IMR-90 (cell line): Measurements from ENCODE around the gene LAMC3. TPM values are rescaled to one million over a fixed set of nuclear protein-coding genes. Genes with fewer than 3 reads are reported as not detected.

Experiments used
- ATAC-seq: fragments of 200-7000 bp; cut with Tn5 transposase; 2 replicates; pipeline ENCODE4 v1.9.1; 2020; ENCODE audit warnings: low read depth, mild to moderate bottlenecking, moderate library complexity
- BruUV-seq: library from RNA; stranded (reverse); fragments of 400-500 nt; replicated peaks from 2 replicates; lab custom pipeline; 2021; lab: Mats Ljungman, UMichigan
- CTCF ChIA-PET: fragments of 300-600 bp; formaldehyde crosslinking; extraction: SDS; loops from one replicate; lab custom pipeline; 2021; ENCODE audit warnings: antibody characterized with exemption; lab: Yijun Ruan, JAX
- POLR2A ChIA-PET: fragments of 300-600 bp; sonication (Branson Sonifier 250); formaldehyde crosslinking; loops from one replicate; lab custom pipeline; 2022; ENCODE audit warnings: antibody characterized with exemption; ENCODE audit not compliant: unreplicated experiment; lab: Charles Lee
- DNase-seq: peaks from one replicate; pipeline ENCODE4 v3.0.0; 2013
- H2AFZ ChIP-seq: replicated peaks from 2 replicates; pipeline ENCODE3; 2013; ENCODE audit warnings: low read length, mild to moderate bottlenecking; ENCODE audit not compliant: poor library complexity
- H2AK5ac ChIP-seq: 2 replicates; pipeline ENCODE4 v1.6.1; 2013; ENCODE audit warnings: low read depth, low read length, inconsistent platforms
- H2AK9ac ChIP-seq: replicated peaks from 2 replicates; pipeline ENCODE3; 2013; ENCODE audit warnings: mild to moderate bottlenecking, low read depth, low read length, moderate library complexity; ENCODE audit not compliant: poor library complexity
- H2BK120ac ChIP-seq: 2 replicates; pipeline ENCODE4 v1.6.1; 2013; ENCODE audit warnings: low read depth, low read length, inconsistent platforms
- H2BK15ac ChIP-seq: 3 replicates; pipeline ENCODE4 v1.6.1; 2013; ENCODE audit warnings: low read depth, low read length, inconsistent platforms
- H2BK20ac ChIP-seq: 2 replicates; pipeline ENCODE4 v1.6.1; 2013; ENCODE audit warnings: low read depth, mild to moderate bottlenecking, inconsistent platforms, low read length, moderate library complexity
- H2BK5ac ChIP-seq: 2 replicates; pipeline ENCODE4 v1.6.1; 2013; ENCODE audit warnings: mild to moderate bottlenecking, low read depth, low read length, inconsistent platforms; ENCODE audit not compliant: poor library complexity, severe bottlenecking
- H3K14ac ChIP-seq: replicated peaks from 2 replicates; pipeline ENCODE4 v1.6.1; 2013; ENCODE audit warnings: low read depth, low read length, inconsistent platforms
- H3K18ac ChIP-seq: 2 replicates; pipeline ENCODE4 v1.6.1; 2013; ENCODE audit warnings: low read depth, low read length, control low read depth
- H3K23ac ChIP-seq: 2 replicates; pipeline ENCODE4 v1.6.1; 2013; ENCODE audit warnings: low read depth, low read length, inconsistent platforms
- H3K27ac ChIP-seq: 2 replicates; pipeline ENCODE4 v1.5.1; 2013; ENCODE audit warnings: mild to moderate bottlenecking, control low read depth, low read length; ENCODE audit not compliant: insufficient read depth
- H3K27me3 ChIP-seq: 2 replicates; pipeline ENCODE4 v1.6.1; 2013; ENCODE audit warnings: low read length; ENCODE audit not compliant: control insufficient read depth, insufficient read depth
- H3K36me3 ChIP-seq: 2 replicates; pipeline ENCODE4 v1.6.1; 2013; ENCODE audit warnings: low read length, mixed read lengths; ENCODE audit not compliant: control insufficient read depth, insufficient read depth
- H3K4ac ChIP-seq: 2 replicates; pipeline ENCODE4 v1.6.1; 2013; ENCODE audit warnings: low read depth, low read length, inconsistent platforms
- H3K4me1 ChIP-seq: 2 replicates; pipeline ENCODE4 v1.6.1; 2013; ENCODE audit warnings: low read length, mixed read lengths; ENCODE audit not compliant: control insufficient read depth, insufficient read depth
- H3K4me2 ChIP-seq: 2 replicates; pipeline ENCODE4 v1.6.1; 2013; ENCODE audit warnings: low read depth, mild to moderate bottlenecking, control low read depth, low read length, moderate library complexity
- H3K4me3 ChIP-seq: 2 replicates; pipeline ENCODE4 v1.5.1; 2013; ENCODE audit warnings: low read depth, mild to moderate bottlenecking, control low read depth, low read length, moderate library complexity; ENCODE audit not compliant: insufficient read depth
- H3K56ac ChIP-seq: 2 replicates; pipeline ENCODE4 v1.6.1; 2013; ENCODE audit warnings: low read length, inconsistent platforms; ENCODE audit not compliant: insufficient read depth; ENCODE audit errors: extremely low read depth
- H3K79me1 ChIP-seq, 2 experiments: 2 replicates each; pipeline ENCODE4 v1.6.1; 2013; ENCODE audit warnings: low read length in 2 of 2, inconsistent platforms in 1 of 2, low read depth in 1 of 2
- H3K9ac ChIP-seq: 2 replicates; pipeline ENCODE4 v1.6.1; 2013; ENCODE audit warnings: low read depth, low read length, control low read depth
- H3K9me1 ChIP-seq: 2 replicates; pipeline ENCODE4 v1.6.1; 2013; ENCODE audit warnings: low read length, inconsistent platforms; ENCODE audit not compliant: insufficient read depth
- H3K9me3 ChIP-seq: 2 replicates; pipeline ENCODE4 v1.6.1; 2013; ENCODE audit warnings: low read length; ENCODE audit not compliant: control insufficient read depth, insufficient read depth
- H4K20me1 ChIP-seq: 2 replicates; pipeline ENCODE4 v1.6.1; 2013; ENCODE audit warnings: low read length, inconsistent platforms; ENCODE audit not compliant: insufficient read depth
- H4K5ac ChIP-seq: 2 replicates; pipeline ENCODE4 v1.6.1; 2013; ENCODE audit warnings: mild to moderate bottlenecking, low read depth, low read length, control low read depth
- H4K8ac ChIP-seq, 2 experiments: 2 replicates each; pipeline ENCODE4 v1.6.1; 2013; ENCODE audit warnings: low read depth in 2 of 2, low read length in 2 of 2, control low read depth in 1 of 2, inconsistent platforms in 1 of 2
- H4K91ac ChIP-seq: 2 replicates; pipeline ENCODE4 v1.6.1; 2013; ENCODE audit warnings: low read depth, low read length, inconsistent platforms; ENCODE audit not compliant: insufficient read depth
- BHLHE40 ChIP-seq: fragments of 150-350 bp; IDR thresholded peaks from 2 replicates; pipeline ENCODE4 v1.6.1; 2016; ENCODE audit warnings: mild to moderate bottlenecking, low read depth, low read length
- CEBPB ChIP-seq: IDR thresholded peaks from 2 replicates; pipeline ENCODE4 v1.6.1; 2012; ENCODE audit warnings: low read depth, low read length, improper control_type of control experiment
- CHD1 ChIP-seq: IDR thresholded peaks from 2 replicates; pipeline ENCODE4 v1.6.1; 2012; ENCODE audit warnings: low read depth, low read length, improper control_type of control experiment
- CTCF ChIP-seq: conservative IDR thresholded peaks from 2 replicates; pipeline ENCODE4 v1.5.1; 2012; ENCODE audit warnings: mild to moderate bottlenecking, low read depth, low read length, improper control_type of control experiment
- ELK1 ChIP-seq: fragments of 150-350 bp; IDR thresholded peaks from 2 replicates; pipeline ENCODE4 v1.6.1; 2016; ENCODE audit warnings: low read depth, mild to moderate bottlenecking, low read length, moderate library complexity, borderline replicate concordance
- FOS ChIP-seq: fragments of 150-350 bp; IDR thresholded peaks from 2 replicates; pipeline ENCODE4 v1.6.1; 2016; ENCODE audit warnings: low read depth, low read length
- MAZ ChIP-seq: IDR thresholded peaks from 2 replicates; pipeline ENCODE4 v1.6.1; 2012; ENCODE audit warnings: low read depth, mild to moderate bottlenecking, low read length, improper control_type of control experiment, moderate library complexity, borderline replicate concordance
- MXI1 ChIP-seq: IDR thresholded peaks from 2 replicates; pipeline ENCODE4 v1.6.1; 2012; ENCODE audit warnings: low read depth, mild to moderate bottlenecking, low read length, moderate library complexity, borderline replicate concordance
- NFE2L2 ChIP-seq: fragments of 150-350 bp; IDR thresholded peaks from 2 replicates; pipeline ENCODE4 v1.6.1; 2016; ENCODE audit warnings: low read depth, mild to moderate bottlenecking, low read length
- POLR2A ChIP-seq: IDR thresholded peaks from 2 replicates; pipeline ENCODE4 v1.6.1; 2012; ENCODE audit warnings: mild to moderate bottlenecking, low read depth, low read length
- RAD21 ChIP-seq: IDR thresholded peaks from 2 replicates; pipeline ENCODE4 v1.6.1; 2012; ENCODE audit warnings: low read length, improper control_type of control experiment
- RCOR1 ChIP-seq: IDR thresholded peaks from 2 replicates; pipeline ENCODE4 v1.6.1; 2012; ENCODE audit warnings: mild to moderate bottlenecking, low read length, improper control_type of control experiment; ENCODE audit not compliant: insufficient replicate concordance
- RFX5 ChIP-seq: IDR thresholded peaks from 2 replicates; pipeline ENCODE4 v1.8.0; 2012; ENCODE audit warnings: low read depth, mild to moderate bottlenecking, low read length, moderate library complexity
- SMC3 ChIP-seq: fragments of 150-350 bp; IDR thresholded peaks from 2 replicates; pipeline ENCODE4 v1.6.1; 2016; ENCODE audit warnings: low read depth, mild to moderate bottlenecking, antibody characterized with exemption, low read length, moderate library complexity
- USF2 ChIP-seq: fragments of 150-350 bp; IDR thresholded peaks from 2 replicates; pipeline ENCODE4 v1.6.1; 2017; ENCODE audit warnings: mild to moderate bottlenecking, antibody characterized with exemption, low read length, low read depth
- WGBS, 2 experiments: methylation state at CpG; one replicate each; pipeline versions ENCODE4 v1.1.5 to v1.1.7; 2013; ENCODE audit warnings: missing lambda C conversion rate in 2 of 2; ENCODE audit not compliant: insufficient read length in 1 of 2; ENCODE audit errors: extremely low coverage in 2 of 2; 5-methylcytosine and 5-hydroxymethylcytosine counted together
- dilution Hi-C: fragments of 300-500 bp; cut with HindIII; formaldehyde crosslinking; loops from one replicate; pipeline ENCODE4 v1.14.3; 2018; ENCODE audit warnings: low sequenced_read_pairs; ENCODE audit not compliant: unreplicated experiment
- in situ Hi-C: fragments of 300-500 bp; cut with MboI; formaldehyde crosslinking; loops from 3 replicates; pipeline ENCODE4 v1.14.3; 2019; ENCODE audit warnings: low sequenced_read_pairs, inconsistent platforms, mixed read lengths
- intact Hi-C: fragments of 100-400 bp; cut with micrococcal nuclease; formaldehyde crosslinking; loops from 2 replicates; pipeline ENCODE4 v1.10.0; 2022
- polyA plus RNA-seq, 3 experiments: library from polyadenylated mRNA; depleted of rRNA; stranded (reverse); fragments of >200 nt; gene quantifications; 2 replicates each; pipeline ENCODE4 v1.2.3, GENCODE V29; 2012; ENCODE audit warnings: low replicate concordance in 1 of 3
- total RNA-seq: library from RNA; depleted of rRNA; stranded (reverse); fragments of >200 nt; gene quantifications from 2 replicates; pipeline ENCODE4 v1.2.3, GENCODE V29; 2012

Gene LAMC3
- total and polyA plus RNA-seq, 2 of the 4 experiments (the other 2 are of a cell fraction) = not detected

- WGBS, 2 experiments = 67% methylated on average over 7 of the region's 14 CpGs; no CpG with 5 or more reads in 1 of the 2 experiments
- Histone ChIP-seq H3K4me1 (peaks cover 10% of the 10 kb centered on the region; the same call in 1 of the 2 replicates), H3K9ac (no peak overlapping the region), H2BK120ac (no peak overlapping the region), H3K4me2 (no peak overlapping the region), H3K9me3 (no peaks in the 10 kb centered on the region), H3K36me3 (no peaks in the 10 kb centered on the region), H3K18ac (no peak overlapping the region), H2AK9ac (no peak overlapping the region), H3K27ac (no peak overlapping the region), H3K4me3 (no peak overlapping the region), H2AK5ac (peak overlapping the region; percentile 89), H2BK5ac (peak overlapping the region; percentile 49), H2BK15ac (no peak overlapping the region), H3K27me3 (peaks cover 25% of the 10 kb centered on the region), H4K91ac (no peak overlapping the region), H4K5ac (no peak overlapping the region), H2AFZ (peak overlapping the region; percentile 10), H3K79me1 (no peaks in the 10 kb centered on the region), H3K56ac (no peak overlapping the region), H3K23ac (no peak overlapping the region; the same call in 1 of the 2 replicates), H4K20me1 (0 out of 2 replicates have a peak, but pooled peaks cover 3% of the 10 kb centered on the region), H2BK20ac (no peak overlapping the region), H4K8ac (no peak overlapping the region), H3K14ac (no peak overlapping the region), H3K9me1 (peaks cover 7% of the 10 kb centered on the region; the same call in 1 of the 2 replicates), H3K4ac (no peak overlapping the region)
- ATAC-seq (no peak), DNase-seq (no peak)
- dilution Hi-C loops = no loop called here
- no TSS peak for BruUV-seq
- in situ Hi-C loops = loop anchor here (5.0 kb wide), 1 partner anchor 290 kb away; no protein-coding TSS in a partner anchor
- intact Hi-C loops = loop anchor here (5.0 kb wide), 3 partner anchors 60 to 225 kb away; partner anchors contain the start of gene FIBCD1
- CTCF ChIA-PET = interaction anchor here (1.7 kb wide), 1 partner anchor 127 kb away, joined by 11 read pairs; no protein-coding TSS in a partner anchor
- POLR2A ChIA-PET = no interaction called here
- TF ChIP-seq USF2 (no peak), FOS (no peak), MXI1 (no peak), POLR2A (no peak), BHLHE40 (no peak), MAZ (no peak), RAD21 (no peak), ELK1 (no peak), CEBPB (no peak), NFE2L2 (no peak), CTCF (no peak), CHD1 (no peak), RFX5 (no peak), RCOR1 (no peak), SMC3 (no peak)
These were observed 12.1 kb upstream of the LAMC3 start for GRCh38 chr9:130996676-130997394.
